Progenitor cell of endocrine pancreas (in vitro differentiated cells): ENCODE results near the gene RAMAC. TPM values are rescaled to one million over a fixed set of nuclear protein-coding genes. Genes with fewer than 3 reads are reported as not detected.

Experiments
- DNase-seq: peaks from one replicate; pipeline ENCODE4 v3.0.0; 2021; ENCODE audit warnings: low spot score; ENCODE audit not compliant: unreplicated experiment
- H3K27ac Mint-ChIP-seq: 2 replicates; pipeline ENCODE4 v1.8.0; 2021; ENCODE audit warnings: mild to moderate bottlenecking, moderate library complexity, mixed read lengths
- H3K27me3 Mint-ChIP-seq: 2 replicates; pipeline ENCODE4 v1.8.0; 2021; ENCODE audit warnings: mixed read lengths
- H3K36me3 Mint-ChIP-seq: 2 replicates; pipeline ENCODE4 v1.8.0; 2022; ENCODE audit warnings: mixed read lengths; ENCODE audit not compliant: insufficient read depth
- H3K4me1 Mint-ChIP-seq: 2 replicates; pipeline ENCODE4 v1.8.0; 2021; ENCODE audit warnings: low read depth, mixed read lengths
- H3K4me3 Mint-ChIP-seq: 2 replicates; pipeline ENCODE4 v1.8.0; 2021; ENCODE audit warnings: low read depth, mild to moderate bottlenecking, moderate library complexity, mixed read lengths
- H3K9me3 Mint-ChIP-seq: 2 replicates; pipeline ENCODE4 v1.8.0; 2021; ENCODE audit warnings: low read depth, mixed read lengths
- CTCF ChIP-seq: fragments of 200-600 bp; sonication (generic); IDR thresholded peaks from one replicate; pipeline ENCODE4 v1.5.0; 2021; ENCODE audit warnings: antibody characterized with exemption, mild to moderate bottlenecking; ENCODE audit not compliant: unreplicated experiment
- total RNA-seq: library from RNA; stranded (reverse); gene quantifications from 2 replicates; pipeline ENCODE4 v1.2.1, GENCODE V29; 2021

Gene RAMAC
- total RNA-seq, 1 donor from 2014 or later = 32.8 TPM

- H3K27me3 Mint-ChIP-seq = peaks cover 2% of the 10 kb centered on the region
- no peak for DNase-seq
- no peaks in the 10 kb centered on the region for H3K36me3 Mint-ChIP-seq
- no peaks in the 10 kb centered on the region for H3K4me1 Mint-ChIP-seq
- no peaks in the 10 kb centered on the region for H3K9me3 Mint-ChIP-seq
- H3K4me3 Mint-ChIP-seq = no peak overlapping the region
- H3K27ac Mint-ChIP-seq = no peak overlapping the region
- no peak for TF ChIP-seq CTCF
Measured at GRCh38 chr15:82943176-82943575, 42.8 kb upstream of the RAMAC start.

GRCh38 chr15:82944056-82944455, 42.0 kb upstream of the RAMAC start:
- H3K36me3 Mint-ChIP-seq = no peaks in the 10 kb centered on the region
- no peak overlapping the region for H3K4me3 Mint-ChIP-seq
- no peak for TF ChIP-seq CTCF
- H3K4me1 Mint-ChIP-seq = no peaks in the 10 kb centered on the region
- no peaks in the 10 kb centered on the region for H3K9me3 Mint-ChIP-seq
- DNase-seq = no peak
- H3K27me3 Mint-ChIP-seq = peaks cover 2% of the 10 kb centered on the region
- no peak overlapping the region for H3K27ac Mint-ChIP-seq

GRCh38 chr15:82944821-82945220, 41.2 kb upstream of the RAMAC start:
- Mint-ChIP-seq H3K36me3 (no peaks in the 10 kb centered on the region), H3K4me3 (no peak overlapping the region), H3K9me3 (no peaks in the 10 kb centered on the region), H3K27ac (no peak overlapping the region), H3K4me1 (no peaks in the 10 kb centered on the region), H3K27me3 (peaks cover 2% of the 10 kb centered on the region)
- no peak for DNase-seq
- TF ChIP-seq CTCF = no peak

GRCh38 chr15:82945326-82945725, 40.7 kb upstream of the RAMAC start:
- H3K9me3 Mint-ChIP-seq = no peaks in the 10 kb centered on the region
- no peaks in the 10 kb centered on the region for H3K36me3 Mint-ChIP-seq
- no peak overlapping the region for H3K4me3 Mint-ChIP-seq
- peaks cover 2% of the 10 kb centered on the region for H3K27me3 Mint-ChIP-seq
- no peak for DNase-seq
- TF ChIP-seq CTCF = no peak
- H3K4me1 Mint-ChIP-seq = no peaks in the 10 kb centered on the region
- no peak overlapping the region for H3K27ac Mint-ChIP-seq

- Mint-ChIP-seq H3K4me1 (no peaks in the 10 kb centered on the region), H3K36me3 (no peaks in the 10 kb centered on the region), H3K4me3 (no peak overlapping the region), H3K27me3 (peaks cover 2% of the 10 kb centered on the region), H3K27ac (no peak overlapping the region), H3K9me3 (no peaks in the 10 kb centered on the region)
- no peak for TF ChIP-seq CTCF
- no peak for DNase-seq
Measured at GRCh38 chr15:82946155-82946701, 39.8 kb upstream of the RAMAC start.
